Dedifferentiated amniotic fluid mesenchymal stem cell (primary cell): ENCODE measurements around the gene IFNG-AS1.

ENCODE experiments used
- DNase-seq: peaks from one replicate; pipeline ENCODE4 v3.0.0-alpha.2; 2016; ENCODE audit errors: extremely low spot score

IFNG-AS1 gene

DNA sequence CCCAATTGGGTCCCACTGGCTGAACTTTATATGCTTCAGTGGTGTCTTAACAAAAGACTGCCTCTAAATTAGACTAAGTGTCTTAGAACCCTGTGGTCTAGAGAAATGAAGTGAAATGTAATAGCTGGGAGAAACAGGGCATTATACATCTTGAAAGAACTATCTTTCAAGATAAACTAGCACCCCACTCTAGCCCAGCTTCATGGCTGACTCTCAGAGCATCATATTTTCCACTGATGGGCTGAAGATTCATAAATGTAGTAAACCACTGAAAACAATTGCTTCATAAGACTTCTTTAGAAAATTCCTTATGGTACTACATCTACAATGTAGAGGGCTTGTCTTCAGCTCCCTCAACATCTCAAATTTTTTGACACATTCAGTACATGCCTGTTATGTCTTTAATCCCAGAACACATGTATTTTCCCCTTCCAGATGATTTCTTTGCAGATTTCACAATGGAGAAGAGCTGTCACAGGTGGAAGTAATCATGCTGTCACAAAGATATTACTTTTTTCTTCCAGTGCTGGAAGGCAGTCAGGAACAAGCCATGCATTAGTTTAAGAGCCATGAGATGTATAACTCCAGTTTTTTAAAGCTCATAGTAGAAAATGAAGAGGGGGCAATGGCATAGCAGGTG, 48.5 kb downstream of the IFNG-AS1 start:
- no peak for DNase-seq

GRCh38 chr12:68038650-68039049, 49.4 kb downstream of the IFNG-AS1 start:
- DNase-seq = no peak

GRCh38 chr12:68040450-68041075, 51.3 kb downstream of the IFNG-AS1 start:
- peak; percentile 79 for DNase-seq

GRCh38 chr12:68042212-68042699, 53.0 kb downstream of the IFNG-AS1 start:
- no peak for DNase-seq

DNA sequence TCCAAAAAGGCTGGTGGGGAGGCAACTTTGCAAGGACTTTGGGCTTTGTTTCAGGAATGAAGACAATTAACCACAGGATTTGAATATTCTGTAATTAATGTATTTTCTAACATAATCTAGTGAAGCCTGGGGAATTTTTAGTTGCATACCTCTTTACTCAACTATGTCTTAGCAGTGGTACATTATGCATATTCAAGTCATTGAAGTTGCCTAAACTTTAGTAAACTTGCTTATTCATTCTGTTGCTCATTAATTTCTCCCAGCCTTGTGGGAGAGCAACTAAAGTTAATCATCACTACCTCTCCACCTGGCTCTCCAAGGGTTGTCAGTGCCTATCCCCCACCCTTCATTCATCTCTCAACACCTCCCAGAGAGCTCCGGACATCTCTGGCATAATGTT, 54.2 kb downstream of the IFNG-AS1 start:
- DNase-seq = no peak

DNA sequence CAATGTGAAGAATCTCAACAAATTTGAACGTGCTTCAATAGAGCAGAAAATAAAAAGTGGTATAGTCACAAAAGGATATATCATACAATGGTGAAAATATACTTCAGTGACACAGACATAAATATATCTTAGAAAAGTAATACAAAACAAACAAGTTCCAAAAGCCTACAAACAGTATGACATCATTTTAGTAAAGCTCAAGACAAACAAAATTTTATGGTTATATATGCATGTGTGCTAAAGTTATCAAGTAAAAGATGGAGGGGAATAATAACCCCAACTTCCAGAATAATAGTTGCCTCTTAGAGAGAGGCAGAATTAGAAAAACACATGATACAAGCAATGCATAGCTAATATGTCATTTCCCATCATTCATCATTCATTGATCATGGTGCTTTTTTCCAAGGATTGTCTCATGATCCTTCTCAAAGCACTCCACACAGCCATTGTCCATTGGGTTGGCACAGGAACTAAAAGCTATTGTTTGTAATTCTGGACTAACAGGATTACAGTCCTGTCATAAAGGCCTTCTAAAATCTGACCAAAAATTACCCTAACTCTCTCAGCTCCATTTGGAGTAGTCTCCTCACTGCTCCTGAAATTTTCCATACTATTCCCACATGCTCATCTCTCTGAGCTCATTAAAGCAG, 59.5 kb downstream of the IFNG-AS1 start:
- DNase-seq = no peak

- DNase-seq = no peak
Observed at GRCh38 chr12:68056300-68056699, 67.1 kb downstream of the IFNG-AS1 start.

DNA sequence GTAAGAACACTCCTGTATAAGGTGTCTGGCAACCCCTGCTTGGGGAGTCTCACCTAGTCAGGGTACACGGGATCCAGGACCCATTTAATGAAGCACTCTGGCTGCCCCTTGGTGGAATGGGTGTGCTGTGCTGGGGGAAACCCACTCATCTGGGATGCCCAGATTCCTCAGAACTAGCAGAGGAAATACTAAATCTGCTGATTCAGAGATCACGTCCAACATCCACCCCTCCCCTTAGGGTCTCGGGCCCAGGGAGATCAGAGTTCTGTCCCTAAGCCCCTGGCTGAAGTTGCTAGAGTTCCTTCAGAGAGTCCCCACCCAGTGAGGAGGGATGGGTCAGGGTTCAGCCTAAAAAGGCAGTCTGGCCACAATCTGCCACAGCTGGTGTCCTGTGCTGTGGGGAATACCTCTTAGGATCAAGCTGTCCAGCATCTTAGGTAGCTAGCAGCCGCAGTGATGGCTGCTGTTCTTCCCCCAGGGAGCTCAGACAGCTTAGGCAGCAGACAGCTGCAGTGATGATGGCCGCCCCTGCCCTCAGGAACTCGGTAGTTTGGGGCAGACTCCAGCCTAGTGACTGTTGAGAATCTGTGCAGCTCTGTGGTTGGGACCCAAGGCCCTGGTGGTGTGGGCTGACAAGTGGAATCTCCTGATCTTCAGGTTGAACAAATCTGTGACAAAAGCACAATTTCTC, 74.8 kb downstream of the IFNG-AS1 start:
- no peak for DNase-seq

DNA sequence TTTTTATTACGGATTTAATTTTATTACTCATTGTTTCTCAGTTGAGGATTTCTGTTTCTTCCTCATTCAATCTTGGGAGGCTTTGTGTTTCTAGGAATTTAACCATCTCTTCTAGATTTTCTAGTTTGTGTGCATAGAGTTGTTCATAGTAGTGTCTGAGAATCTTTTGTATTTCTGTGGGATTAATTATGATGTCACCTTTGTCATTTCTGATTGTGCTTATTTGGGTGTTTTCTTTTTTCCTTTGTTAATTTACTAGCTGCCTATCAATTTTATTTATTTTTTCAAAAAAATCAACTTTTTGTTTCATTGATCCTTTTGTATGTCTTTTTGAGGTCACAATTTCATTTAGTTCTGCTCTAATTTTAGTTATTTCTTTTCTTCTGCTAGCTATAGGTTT, 75.9 kb downstream of the IFNG-AS1 start:
- no peak for DNase-seq

- no peak for DNase-seq
Observed at GRCh38 chr12:68065687-68066086, 76.4 kb downstream of the IFNG-AS1 start.

- no peak for DNase-seq
Observed at GRCh38 chr12:68067762-68068376, 78.6 kb downstream of the IFNG-AS1 start.

- no peak for DNase-seq
Observed at GRCh38 chr12:68069275-68069674, 80.0 kb downstream of the IFNG-AS1 start.
